Activated naive CD4-positive, alpha-beta T cell treated with anti-CD3 and anti-CD28 coated beads for 36 hours (primary cell): ENCODE results near the gene MMEL1. TPM values are rescaled to one million over a fixed set of nuclear protein-coding genes. Genes with fewer than 3 reads are reported as not detected.
"Not testable (repeated sequence)": the region's sequence is repeated elsewhere in the genome, so short reads cannot be mapped to it uniquely, and the experiment has no call there.

Experiments
- CTCF ChIA-PET: fragments of 350-600 bp; sonication (Branson Sonifier 250); formaldehyde crosslinking; loops from one replicate; lab custom pipeline; 2021; ENCODE audit warnings: antibody characterized with exemption; lab: Charles Lee
- DNase-seq: peaks from one replicate; pipeline ENCODE4 v3.0.0-alpha.2; 2020
- H3K27ac Mint-ChIP-seq: one replicate; pipeline ENCODE4 v1.8.0; 2021; ENCODE audit warnings: mild to moderate bottlenecking, mixed read lengths
- H3K27me3 Mint-ChIP-seq: one replicate; pipeline ENCODE4 v1.8.0; 2021; ENCODE audit warnings: low read depth, mixed read lengths
- H3K36me3 Mint-ChIP-seq: one replicate; pipeline ENCODE4 v1.8.0; 2021; ENCODE audit warnings: low read depth, mixed read lengths
- H3K4me1 Mint-ChIP-seq: one replicate; pipeline ENCODE4 v1.8.0; 2021; ENCODE audit warnings: low read depth, mixed read lengths
- H3K4me3 Mint-ChIP-seq: one replicate; pipeline ENCODE4 v1.8.0; 2021; ENCODE audit warnings: mild to moderate bottlenecking, moderate library complexity, mixed read lengths
- H3K9me3 Mint-ChIP-seq: one replicate; pipeline ENCODE4 v1.8.0; 2021; ENCODE audit warnings: mixed read lengths
- intact Hi-C: fragments of 100-400 bp; cut with micrococcal nuclease; formaldehyde crosslinking; loops from one replicate; pipeline ENCODE4 v1.15.1; 2023
- total RNA-seq, 2 experiments: library from RNA; stranded (reverse); gene quantifications; one replicate each; pipeline ENCODE4 v1.2.3, GENCODE V29; 2021

MMEL1 gene
- total RNA-seq, 2 experiments from 2014 or later = 1.2 to 1.5 TPM

- not testable (repeated sequence) for H3K27ac Mint-ChIP-seq, H3K4me3 Mint-ChIP-seq
These were observed 19.5 kb upstream of the MMEL1 start for GRCh38 chr1:2652152-2652925.

GRCh38 chr1:2650967-2651645 lies 18.3 kb upstream of the MMEL1 start:
- CTCF ChIA-PET = no interaction called here
- intact Hi-C loops = no loop called here
- Mint-ChIP-seq H3K36me3 (no peaks in the 10 kb centered on the region), H3K4me1 (no peaks in the 10 kb centered on the region), H3K27ac (no peak overlapping the region), H3K9me3 (peaks cover 14% of the 10 kb centered on the region), H3K4me3 (no peak overlapping the region), H3K27me3 (peaks cover 38% of the 10 kb centered on the region)
- DNase-seq = no peak

More at GRCh38 chr1:2652152-2652925, 19.5 kb upstream of the MMEL1 start:
- intact Hi-C loops, H3K9me3 Mint-ChIP-seq, CTCF ChIA-PET, H3K36me3 Mint-ChIP-seq, H3K4me1 Mint-ChIP-seq: not testable (repeated sequence)
- peaks cover 38% of the 10 kb centered on the region for H3K27me3 Mint-ChIP-seq
- DNase-seq = peak; percentile 10

- Mint-ChIP-seq H3K27ac (no peak overlapping the region), H3K4me3 (no peak overlapping the region), H3K36me3 (no peaks in the 10 kb centered on the region), H3K4me1 (peaks cover 4% of the 10 kb centered on the region), H3K27me3 (peaks cover 2% of the 10 kb centered on the region), H3K9me3 (peaks cover 14% of the 10 kb centered on the region)
- CTCF ChIA-PET = interaction anchor here (1.1 kb wide), 1 partner anchor 11 kb away, joined by 4 read pairs; no protein-coding TSS in a partner anchor
- no peak for DNase-seq
- intact Hi-C loops = no loop called here
These were observed 14.0 kb upstream of the MMEL1 start for GRCh38 chr1:2646837-2647236.

- Mint-ChIP-seq H3K27ac (no peak overlapping the region), H3K27me3 (no peaks in the 10 kb centered on the region), H3K4me3 (no peak overlapping the region), H3K4me1 (peaks cover 4% of the 10 kb centered on the region), H3K36me3 (no peaks in the 10 kb centered on the region), H3K9me3 (peaks cover 14% of the 10 kb centered on the region)
- DNase-seq = no peak
- intact Hi-C loops = no loop called here
- CTCF ChIA-PET = interaction anchor here (0.8 to 1.1 kb wide), 2 partner anchors 10 to 67 kb away, joined by 3 to 4 read pairs; no protein-coding TSS in a partner anchor
These were observed 13.0 kb upstream of the MMEL1 start for GRCh38 chr1:2645776-2646175.

GRCh38 chr1:2645143-2645542 lies 12.3 kb upstream of the MMEL1 start:
- Mint-ChIP-seq H3K9me3 (peaks cover 14% of the 10 kb centered on the region), H3K4me3 (no peak overlapping the region), H3K27me3 (no peaks in the 10 kb centered on the region), H3K4me1 (peaks cover 6% of the 10 kb centered on the region), H3K27ac (no peak overlapping the region), H3K36me3 (no peaks in the 10 kb centered on the region)
- no peak for DNase-seq
- CTCF ChIA-PET = interaction anchor here (0.8 kb wide), 1 partner anchor 67 kb away, joined by 3 read pairs; no protein-coding TSS in a partner anchor
- intact Hi-C loops = no loop called here

GRCh38 chr1:2644591-2645101 lies 11.8 kb upstream of the MMEL1 start:
- DNase-seq = no peak
- Mint-ChIP-seq H3K27ac (no peak overlapping the region), H3K36me3 (no peaks in the 10 kb centered on the region), H3K9me3 (peaks cover 14% of the 10 kb centered on the region), H3K27me3 (no peaks in the 10 kb centered on the region), H3K4me3 (no peak overlapping the region), H3K4me1 (peaks cover 6% of the 10 kb centered on the region)
- intact Hi-C loops = loop anchor here (5.0 kb wide), 1 partner anchor 232 kb away; the partner anchor contains the start of gene PEX10
- CTCF ChIA-PET = interaction anchor here (0.5 kb wide), 1 partner anchor 21 kb away, joined by 3 read pairs; no protein-coding TSS in a partner anchor

- intact Hi-C loops = loop anchor here (5.0 kb wide), 1 partner anchor 232 kb away; the partner anchor contains the start of gene PEX10
- no peak for DNase-seq
- Mint-ChIP-seq H3K36me3 (no peaks in the 10 kb centered on the region), H3K4me1 (peaks cover 6% of the 10 kb centered on the region), H3K27me3 (no peaks in the 10 kb centered on the region), H3K27ac (no peak overlapping the region), H3K4me3 (no peak overlapping the region), H3K9me3 (peaks cover 14% of the 10 kb centered on the region)
- CTCF ChIA-PET = interaction anchor here (0.5 to 1.0 kb wide), 2 partner anchors 20 to 28 kb away, joined by 3 to 6 read pairs; no protein-coding TSS in a partner anchor
These were observed 11.4 kb upstream of the MMEL1 start for GRCh38 chr1:2644171-2644570.

GRCh38 chr1:2643414-2644077 lies 10.7 kb upstream of the MMEL1 start:
- CTCF ChIA-PET = interaction anchor here (1.0 kb wide), 1 partner anchor 27 kb away, joined by 6 read pairs; no protein-coding TSS in a partner anchor
- H3K4me1 Mint-ChIP-seq = peaks cover 6% of the 10 kb centered on the region
- no peak overlapping the region for H3K27ac Mint-ChIP-seq
- no peaks in the 10 kb centered on the region for H3K36me3 Mint-ChIP-seq
- no peak for DNase-seq
- H3K27me3 Mint-ChIP-seq = no peaks in the 10 kb centered on the region
- peak overlapping the region; percentile 53 for H3K4me3 Mint-ChIP-seq
- intact Hi-C loops = loop anchor here (1.0 to 5.0 kb wide), 4 partner anchors 58 to 449 kb away; partner anchors contain the start of genes FAAP20, PANK4 and PEX10
- peaks cover 14% of the 10 kb centered on the region for H3K9me3 Mint-ChIP-seq

- Mint-ChIP-seq H3K27ac (peak overlapping the region; percentile 88), H3K4me1 (peaks cover 6% of the 10 kb centered on the region), H3K36me3 (no peaks in the 10 kb centered on the region), H3K4me3 (peak overlapping the region; percentile 90), H3K9me3 (peaks cover 10% of the 10 kb centered on the region), H3K27me3 (no peaks in the 10 kb centered on the region)
- DNase-seq = peak; percentile 97
- intact Hi-C loops = loop anchor here (1.0 to 5.0 kb wide), 5 partner anchors 57 to 448 kb away; partner anchors contain the start of genes FAAP20, PANK4 and PEX10
- CTCF ChIA-PET = interaction anchor here (1.0 kb wide), 1 partner anchor 26 kb away, joined by 6 read pairs; no protein-coding TSS in a partner anchor
These were observed 10.0 kb upstream of the MMEL1 start for GRCh38 chr1:2642560-2643413.

- CTCF ChIA-PET = no interaction called here
- peak overlapping the region; percentile 90 for H3K4me3 Mint-ChIP-seq
- H3K27me3 Mint-ChIP-seq = no peaks in the 10 kb centered on the region
- intact Hi-C loops = loop anchor here (1.0 to 5.0 kb wide), 3 partner anchors 87 to 447 kb away; partner anchors contain the start of genes FAAP20 and PEX10
- H3K4me1 Mint-ChIP-seq = peaks cover 6% of the 10 kb centered on the region
- no peak for DNase-seq
- H3K27ac Mint-ChIP-seq = peak overlapping the region; percentile 88
- H3K9me3 Mint-ChIP-seq = peaks cover 9% of the 10 kb centered on the region
- H3K36me3 Mint-ChIP-seq = no peaks in the 10 kb centered on the region
These were observed 9.3 kb upstream of the MMEL1 start for GRCh38 chr1:2642131-2642559.
